Muscle of leg (tissue), 11 donors: Measurements from ENCODE around the gene COX7A2. TPM values are rescaled to one million over a fixed set of nuclear protein-coding genes. Genes with fewer than 3 reads are reported as not detected.

Experiments used
- DNase-seq: peaks from one replicate; pipeline ENCODE4 v3.0.0; 2013
- H3K27ac ChIP-seq: one replicate; pipeline ENCODE4 v1.5.1; 2013; ENCODE audit warnings: mild to moderate bottlenecking, low read length, control low read depth
- H3K27me3 ChIP-seq: one replicate; pipeline ENCODE4 v1.6.1; 2013; ENCODE audit warnings: low read length; ENCODE audit not compliant: control insufficient read depth, insufficient read depth
- H3K36me3 ChIP-seq: one replicate; pipeline ENCODE4 v1.6.1; 2013; ENCODE audit warnings: low read length; ENCODE audit not compliant: control insufficient read depth, insufficient read depth
- H3K4me1 ChIP-seq: one replicate; pipeline ENCODE4 v1.6.1; 2013; ENCODE audit warnings: low read length; ENCODE audit not compliant: control insufficient read depth, insufficient read depth
- H3K4me3 ChIP-seq: one replicate; pipeline ENCODE4 v1.5.1; 2013; ENCODE audit warnings: low read length, control low read depth
- H3K9me3 ChIP-seq: replicated peaks from 2 replicates; pipeline ENCODE4 v1.6.1; 2013; ENCODE audit warnings: low read depth, low read length; ENCODE audit not compliant: control insufficient read depth
- WGBS: methylation state at CpG from one replicate; pipeline ENCODE4 v1.1.5; 2013; ENCODE audit warnings: missing lambda C conversion rate; ENCODE audit not compliant: insufficient coverage; 5-methylcytosine and 5-hydroxymethylcytosine counted together
- polyA plus RNA-seq, 8 donors: library from polyadenylated mRNA; unstranded; fragments of 120-200 nt; gene quantifications; one replicate each; pipeline versions ENCODE4 v1.2.1 to v1.2.3, GENCODE V29; 2013; ENCODE audit warnings: inconsistent platforms in 1 of 8, low replicate concordance in 1 of 8; ENCODE audit not compliant: insufficient read length in 8 of 8, insufficient read depth in 1 of 8
- total RNA-seq: library from RNA; stranded (reverse); fragments of 120-200 nt; gene quantifications from one replicate; pipeline ENCODE4 v1.2.4, GENCODE V29; 2013

COX7A2 gene
- total and polyA plus RNA-seq, 9 donors: 224 to 380 (median 249) TPM

DNA sequence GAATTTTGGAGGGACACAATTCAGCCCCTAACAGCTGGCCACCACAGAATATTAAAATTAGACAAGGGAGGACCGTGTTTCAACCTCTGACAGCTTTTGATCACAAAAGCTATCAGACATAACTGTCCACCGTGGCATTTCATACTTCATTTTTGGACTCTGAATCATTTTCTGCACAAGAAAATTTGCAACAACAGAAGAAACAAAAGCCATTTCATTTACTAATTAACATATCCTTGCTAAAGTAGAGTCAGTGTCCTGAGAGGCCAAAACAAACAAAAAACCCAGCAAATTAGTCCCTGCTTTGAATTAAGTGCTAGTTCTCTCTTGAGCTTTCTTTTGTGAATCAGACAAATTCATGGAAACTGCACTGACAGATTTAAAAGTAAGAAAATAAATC, 20.2 kb downstream of the COX7A2 start:
- H3K4me1 ChIP-seq: no peaks in the 10 kb centered on the region
- no peak for DNase-seq
- H3K9me3 ChIP-seq: no peaks in the 10 kb centered on the region
- no peaks in the 10 kb centered on the region for H3K36me3 ChIP-seq
- no peak overlapping the region for H3K27ac ChIP-seq
- 86% methylated on average over 1 of the region's 2 CpGs for WGBS
- H3K27me3 ChIP-seq: no peaks in the 10 kb centered on the region
- no peak overlapping the region for H3K4me3 ChIP-seq

DNA sequence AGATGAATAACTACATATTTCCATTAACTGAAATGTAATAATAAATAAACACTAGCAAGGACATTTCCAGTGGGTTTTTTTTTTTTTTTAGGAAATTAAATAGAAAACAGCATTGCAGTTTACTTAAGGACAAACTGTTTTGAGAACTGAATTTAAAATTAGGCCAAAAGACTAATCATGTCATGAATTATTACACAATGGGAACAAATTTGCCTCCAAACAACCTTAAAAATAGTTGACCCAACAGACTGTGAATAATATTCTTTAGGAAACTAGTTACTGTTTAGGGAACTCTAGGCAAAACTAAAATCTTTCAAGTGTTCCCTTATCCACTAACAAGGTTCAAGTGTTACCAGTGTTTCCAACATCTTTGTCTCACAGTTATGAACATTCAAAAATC, 21.3 kb downstream of the COX7A2 start:
- Histone ChIP-seq H3K4me3 (no peak overlapping the region), H3K4me1 (no peaks in the 10 kb centered on the region), H3K27me3 (no peaks in the 10 kb centered on the region), H3K9me3 (no peaks in the 10 kb centered on the region), H3K27ac (no peak overlapping the region), H3K36me3 (no peaks in the 10 kb centered on the region)
- no peak for DNase-seq

DNA sequence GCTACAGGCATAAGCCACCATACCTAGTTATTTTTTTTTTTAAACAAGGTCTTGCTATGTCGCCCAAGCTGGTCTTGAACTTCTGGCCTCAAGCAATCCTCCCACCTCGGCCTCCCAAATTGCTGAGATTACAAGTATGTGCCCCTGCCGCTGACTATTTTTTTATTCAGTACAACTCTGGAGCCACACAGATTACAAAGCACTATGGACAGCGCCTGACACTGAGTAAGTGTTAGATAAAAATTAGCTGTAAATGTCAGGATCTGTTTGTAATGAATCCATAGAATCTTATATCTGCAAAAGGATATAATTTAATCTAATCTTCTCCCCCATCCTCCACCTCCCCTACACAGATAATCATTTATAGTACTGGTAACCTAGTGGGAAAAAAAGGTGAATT, 22.5 kb downstream of the COX7A2 start:
- no peak overlapping the region for H3K27ac ChIP-seq
- no peaks in the 10 kb centered on the region for H3K4me1 ChIP-seq
- WGBS: 94% methylated on average over 2 of the region's 4 CpGs
- no peaks in the 10 kb centered on the region for H3K27me3 ChIP-seq
- H3K4me3 ChIP-seq: no peak overlapping the region
- no peak for DNase-seq
- no peaks in the 10 kb centered on the region for H3K9me3 ChIP-seq
- H3K36me3 ChIP-seq: no peaks in the 10 kb centered on the region

DNA sequence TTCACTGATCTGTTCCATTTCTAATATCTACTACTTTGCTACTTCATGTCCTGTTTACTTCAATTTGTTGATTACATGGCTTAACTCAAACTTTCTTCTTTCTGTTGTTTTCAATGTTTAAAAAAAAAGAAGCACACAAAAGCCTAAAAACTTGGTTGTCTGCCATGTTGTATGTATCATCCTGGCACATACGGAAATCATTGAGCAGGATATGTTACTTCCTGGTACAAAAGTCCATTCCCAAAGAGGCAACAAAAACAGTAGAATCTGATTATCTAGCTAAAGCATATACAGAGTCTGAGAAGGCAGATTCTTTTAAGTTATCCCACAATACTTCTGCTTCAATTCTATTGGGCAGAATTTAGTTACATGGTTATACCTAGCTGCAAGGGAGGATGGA, 23.2 kb downstream of the COX7A2 start:
- no peak for DNase-seq
- WGBS: no CpG with 5 or more reads among the region's 1 CpG
- H3K4me1 ChIP-seq: no peaks in the 10 kb centered on the region
- H3K27ac ChIP-seq: no peak overlapping the region
- H3K4me3 ChIP-seq: no peak overlapping the region
- no peaks in the 10 kb centered on the region for H3K27me3 ChIP-seq
- no peaks in the 10 kb centered on the region for H3K36me3 ChIP-seq
- no peaks in the 10 kb centered on the region for H3K9me3 ChIP-seq

DNA sequence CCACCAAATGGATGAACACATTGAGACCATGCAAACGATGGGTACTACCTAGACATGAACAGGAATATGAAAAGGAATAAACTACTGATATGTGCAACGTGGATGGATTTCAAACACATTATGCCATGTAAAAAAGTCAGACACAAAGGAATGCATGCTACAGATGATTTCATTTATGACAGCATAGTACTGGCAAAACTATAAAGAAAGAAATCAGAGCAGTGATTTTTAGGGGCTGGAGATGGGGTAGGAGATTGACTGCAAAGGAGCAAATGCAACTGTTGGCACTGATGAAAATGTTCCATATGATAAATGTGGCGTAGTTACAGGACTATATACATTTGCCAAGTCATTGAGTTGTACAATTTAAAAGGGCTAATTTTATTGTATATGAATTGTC, 24.3 kb downstream of the COX7A2 start:
- no peaks in the 10 kb centered on the region for H3K9me3 ChIP-seq
- DNase-seq: peak; percentile 35
- H3K27me3 ChIP-seq: no peaks in the 10 kb centered on the region
- no peak overlapping the region for H3K4me3 ChIP-seq
- H3K27ac ChIP-seq: no peak overlapping the region
- no peaks in the 10 kb centered on the region for H3K4me1 ChIP-seq
- H3K36me3 ChIP-seq: no peaks in the 10 kb centered on the region
- no CpG with 5 or more reads among the region's 3 CpGs for WGBS

DNA sequence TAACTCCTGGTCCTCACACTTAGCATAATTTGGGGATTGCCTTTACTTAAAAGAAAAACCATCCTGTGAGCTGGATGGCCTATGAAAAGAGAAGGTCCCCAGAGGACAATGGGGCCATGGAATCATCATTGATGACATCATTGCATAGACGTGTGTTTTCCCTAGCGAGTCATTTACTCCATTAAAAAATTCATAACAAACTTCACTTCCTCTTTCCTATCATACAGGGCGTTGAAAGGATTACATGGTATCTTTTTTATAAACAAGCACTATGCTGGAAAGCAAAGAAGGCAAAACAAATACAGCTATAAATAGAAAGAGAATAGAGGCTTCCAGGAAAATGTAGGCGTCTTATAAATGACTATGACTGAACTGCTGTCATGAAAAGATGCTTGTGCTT, 26.4 kb downstream of the COX7A2 start:
- Histone ChIP-seq H3K27me3 (no peaks in the 10 kb centered on the region), H3K9me3 (no peaks in the 10 kb centered on the region), H3K4me3 (no peak overlapping the region), H3K4me1 (peaks cover 3% of the 10 kb centered on the region), H3K27ac (peak overlapping the region; percentile 39), H3K36me3 (no peaks in the 10 kb centered on the region)
- DNase-seq: peak; percentile 75
- no CpG with 5 or more reads among the region's 4 CpGs for WGBS

DNA sequence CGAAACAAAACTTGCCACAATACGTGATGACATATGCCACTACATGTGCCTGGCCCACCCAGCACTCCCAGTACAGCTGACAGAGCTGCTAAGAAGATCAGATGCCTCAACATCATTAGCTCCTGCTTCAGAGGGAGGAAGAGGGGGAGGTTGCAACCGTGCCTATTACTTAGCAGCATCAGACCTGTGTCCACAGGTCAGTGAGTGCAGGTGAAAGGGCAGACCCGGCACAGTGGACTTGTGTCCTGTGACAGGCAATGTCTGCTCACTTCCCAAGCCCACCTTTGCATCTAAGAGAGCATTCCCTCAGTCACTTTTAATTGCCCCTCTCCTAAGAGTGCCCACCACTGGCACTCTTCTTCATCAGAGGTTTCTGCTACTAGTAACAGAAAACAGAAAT, 28.3 kb downstream of the COX7A2 start:
- H3K9me3 ChIP-seq: no peaks in the 10 kb centered on the region
- no peaks in the 10 kb centered on the region for H3K27me3 ChIP-seq
- no peak overlapping the region for H3K4me3 ChIP-seq
- peaks cover 3% of the 10 kb centered on the region for H3K4me1 ChIP-seq
- 89% methylated on average over 1 of the region's 4 CpGs for WGBS
- no peaks in the 10 kb centered on the region for H3K36me3 ChIP-seq
- H3K27ac ChIP-seq: no peak overlapping the region
- DNase-seq: no peak

DNA sequence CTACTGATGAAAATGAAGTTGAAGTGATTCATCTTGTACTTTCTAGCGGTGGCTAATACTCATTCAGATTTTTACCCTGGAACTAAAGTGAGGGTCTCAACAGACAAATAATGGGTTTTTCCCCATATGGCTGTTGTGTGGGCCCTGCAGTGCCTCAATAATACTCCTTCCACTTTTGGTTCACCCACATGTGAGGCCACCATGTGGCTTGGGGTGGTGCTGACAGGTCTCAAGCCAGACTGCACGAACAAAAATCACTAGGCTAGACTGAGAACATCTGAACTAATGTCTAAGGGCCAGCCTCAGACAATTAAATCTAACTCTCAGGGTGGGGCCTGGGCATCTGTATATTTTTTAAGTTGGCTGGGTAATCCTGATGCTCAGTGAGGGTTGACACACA, 29.9 kb downstream of the COX7A2 start:
- Histone ChIP-seq H3K4me3 (no peak overlapping the region), H3K36me3 (no peaks in the 10 kb centered on the region), H3K9me3 (no peaks in the 10 kb centered on the region), H3K4me1 (peaks cover 4% of the 10 kb centered on the region), H3K27me3 (peaks cover 1% of the 10 kb centered on the region), H3K27ac (no peak overlapping the region)
- WGBS: no CpG with 5 or more reads among the region's 2 CpGs
- DNase-seq: peak; percentile 2

DNA sequence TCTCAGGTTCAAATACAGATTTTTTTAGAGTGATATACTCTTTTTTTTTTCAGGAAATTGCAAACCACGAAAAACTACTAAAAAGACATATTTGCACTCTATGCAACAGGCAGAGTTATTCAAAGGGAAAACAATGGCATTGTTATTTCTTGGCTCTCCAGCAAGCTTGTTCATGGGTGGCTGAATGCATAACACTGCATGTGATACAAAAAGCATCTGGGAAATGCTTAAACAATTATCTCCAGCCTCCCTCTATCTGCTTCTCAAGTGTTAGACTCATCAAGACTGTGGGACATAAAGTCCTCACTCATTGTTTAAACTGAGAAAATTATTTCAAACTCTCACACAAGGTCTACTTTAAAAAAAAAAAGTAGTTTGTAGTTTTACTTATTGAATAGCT, 30.5 kb downstream of the COX7A2 start:
- DNase-seq: peak; percentile 27
- peaks cover 7% of the 10 kb centered on the region for H3K27me3 ChIP-seq
- no peak overlapping the region for H3K4me3 ChIP-seq
- H3K4me1 ChIP-seq: peaks cover 10% of the 10 kb centered on the region
- WGBS: no CpG with 5 or more reads among the region's 1 CpG
- H3K27ac ChIP-seq: no peak overlapping the region
- H3K36me3 ChIP-seq: no peaks in the 10 kb centered on the region
- H3K9me3 ChIP-seq: no peaks in the 10 kb centered on the region

DNA sequence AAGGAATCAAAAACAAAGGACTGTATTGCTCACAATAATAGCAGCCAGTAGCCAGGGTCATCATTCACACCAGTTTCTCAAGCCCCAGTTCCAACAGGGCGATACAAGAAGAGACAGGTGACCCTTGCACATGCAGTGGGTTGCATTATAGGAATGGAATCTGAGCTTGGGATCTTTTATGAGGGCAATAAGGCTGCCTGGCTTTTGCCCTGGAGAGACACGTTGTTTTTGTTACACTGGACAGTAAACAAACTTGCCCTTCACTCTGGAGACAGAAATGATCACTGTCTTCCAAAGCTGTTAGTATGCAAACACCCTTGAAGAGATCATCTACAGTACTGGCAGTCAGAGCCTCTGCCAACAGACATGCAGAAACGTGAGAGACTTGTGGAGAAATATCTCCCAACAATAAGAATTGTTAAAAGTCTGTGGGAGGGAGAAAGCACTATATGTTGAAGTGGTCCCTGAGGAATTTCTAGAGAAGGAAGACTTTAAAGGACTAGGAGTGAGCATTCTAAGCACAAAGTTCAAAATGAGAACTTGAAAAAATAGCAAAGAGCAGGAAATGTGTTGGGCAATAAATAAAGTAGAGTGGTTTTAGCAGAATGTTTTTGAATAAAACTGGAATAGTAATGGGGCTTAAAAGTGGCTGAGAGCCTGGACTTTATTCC, 31.5 kb downstream of the COX7A2 start:
- Histone ChIP-seq H3K27me3 (peaks cover 17% of the 10 kb centered on the region), H3K36me3 (no peaks in the 10 kb centered on the region), H3K9me3 (no peaks in the 10 kb centered on the region), H3K4me1 (peaks cover 19% of the 10 kb centered on the region), H3K4me3 (no peak overlapping the region), H3K27ac (no peak overlapping the region)
- peak; percentile 18 for DNase-seq
- WGBS: 0% methylated on average over 1 of the region's 3 CpGs
